ENCODE measurements around the gene EBF4. TPM values are rescaled to one million over a fixed set of nuclear protein-coding genes. Genes with fewer than 3 reads are reported as not detected.

EBF4 gene
- 0.99 and 2.9 TPM in 2 replicates for total RNA-seq

DNA sequence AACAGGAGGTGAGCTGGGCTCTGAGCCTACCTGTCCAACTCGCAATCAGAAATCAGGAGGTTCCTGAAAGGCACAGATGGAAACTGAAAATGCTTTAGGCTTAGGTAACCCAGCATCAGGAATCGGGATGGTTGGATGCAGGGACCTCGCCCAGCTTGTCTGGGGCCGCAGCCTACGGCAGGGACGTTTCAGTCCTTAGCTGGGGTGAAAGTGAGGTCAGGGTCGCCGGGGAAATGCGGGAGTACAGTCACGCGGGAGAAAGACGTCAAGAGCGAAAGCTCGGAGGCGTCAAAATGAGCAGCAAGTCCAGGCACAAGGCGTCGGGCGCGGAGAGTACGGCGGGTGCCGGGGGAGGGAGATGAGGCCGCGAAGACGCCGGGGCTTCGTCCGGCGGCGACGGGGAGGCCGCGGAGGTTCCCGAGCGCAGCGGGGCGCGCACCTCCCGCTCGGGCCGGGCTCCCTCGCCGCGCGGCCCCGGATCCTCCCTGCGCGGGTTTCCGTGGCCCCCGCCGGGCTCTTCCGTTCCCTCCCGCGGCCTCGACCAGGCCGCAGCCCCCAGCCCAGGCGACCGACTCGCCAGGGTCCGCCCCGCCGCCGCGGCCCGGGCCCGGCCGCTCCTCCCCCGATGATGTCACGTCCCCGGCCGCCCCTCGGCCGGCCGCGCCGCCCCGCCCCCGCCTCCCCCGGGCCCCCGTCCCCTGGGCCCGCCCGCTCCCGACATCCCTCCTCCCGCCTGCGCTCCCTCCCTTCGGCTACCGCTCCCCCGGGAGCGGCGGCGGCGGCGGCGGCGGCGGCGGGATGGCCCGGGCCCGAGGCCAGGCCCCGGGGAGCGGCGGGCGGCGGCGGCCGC lies at the start of gene EBF4:
Gene EBF4 (plus strand): TSS at position 745 of the 850 bp plus-strand sequence. CDS start 866 bp downstream, outside the sequence.

DNA sequence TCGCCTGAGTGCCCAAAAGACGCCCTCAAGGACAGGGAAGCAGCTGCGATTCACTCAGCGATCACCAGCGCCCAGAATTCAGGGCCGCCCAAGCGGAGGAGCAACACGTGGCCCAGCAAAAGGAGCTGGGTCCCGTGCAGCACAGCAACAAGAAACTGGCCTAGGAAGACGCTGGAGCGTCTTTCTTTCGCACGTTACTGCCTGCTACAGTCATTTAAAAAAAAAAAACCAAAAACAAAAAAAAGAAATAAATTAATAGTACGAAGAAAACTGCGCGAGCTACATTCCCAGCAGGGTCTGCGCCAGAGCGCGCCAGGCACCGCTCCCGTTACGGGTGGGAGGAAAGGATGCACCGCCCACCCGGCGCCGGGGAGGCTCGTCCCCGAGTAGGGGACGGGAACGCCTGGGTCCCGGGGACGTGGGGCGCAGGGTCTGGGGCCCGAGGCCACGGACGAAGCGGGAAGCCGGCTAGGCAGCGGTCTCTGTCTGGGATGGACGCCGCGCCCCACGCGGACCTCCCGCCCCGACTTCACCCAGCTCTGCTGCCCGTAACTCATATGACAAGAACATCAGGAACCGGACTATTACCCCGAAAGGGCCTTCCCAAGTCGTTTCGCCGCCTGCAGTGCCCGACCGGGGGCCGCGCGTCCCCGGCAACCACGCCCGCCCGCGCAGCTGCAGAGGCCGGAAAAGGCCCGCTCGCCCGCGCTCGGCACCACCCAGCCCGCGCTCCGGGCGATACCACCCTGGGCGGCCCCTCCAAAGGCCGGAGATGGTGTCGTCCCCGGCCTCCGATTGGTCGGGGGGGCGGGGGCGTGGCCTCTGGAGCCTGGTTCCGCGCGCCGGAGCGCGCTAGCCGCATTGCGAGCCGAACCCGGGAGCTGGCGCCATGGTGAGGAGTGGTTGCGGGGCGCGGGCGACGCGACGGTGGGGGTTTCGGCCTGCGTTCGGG lies 40.5 kb upstream of the EBF4 start, which contains the start of gene NOP56:
Gene NOP56 (plus strand): TSS at position 861 of the 952 bp plus-strand sequence. CDS start 29 bp downstream, at position 890.

GRCh38 chr20:2663887-2664719 lies 28.5 kb upstream of the EBF4 start, which contains the start of gene IDH3B:
Gene IDH3B (minus strand): TSS chr20:2664216. CDS start chr20:2664188, 28 bp downstream.

DNA sequence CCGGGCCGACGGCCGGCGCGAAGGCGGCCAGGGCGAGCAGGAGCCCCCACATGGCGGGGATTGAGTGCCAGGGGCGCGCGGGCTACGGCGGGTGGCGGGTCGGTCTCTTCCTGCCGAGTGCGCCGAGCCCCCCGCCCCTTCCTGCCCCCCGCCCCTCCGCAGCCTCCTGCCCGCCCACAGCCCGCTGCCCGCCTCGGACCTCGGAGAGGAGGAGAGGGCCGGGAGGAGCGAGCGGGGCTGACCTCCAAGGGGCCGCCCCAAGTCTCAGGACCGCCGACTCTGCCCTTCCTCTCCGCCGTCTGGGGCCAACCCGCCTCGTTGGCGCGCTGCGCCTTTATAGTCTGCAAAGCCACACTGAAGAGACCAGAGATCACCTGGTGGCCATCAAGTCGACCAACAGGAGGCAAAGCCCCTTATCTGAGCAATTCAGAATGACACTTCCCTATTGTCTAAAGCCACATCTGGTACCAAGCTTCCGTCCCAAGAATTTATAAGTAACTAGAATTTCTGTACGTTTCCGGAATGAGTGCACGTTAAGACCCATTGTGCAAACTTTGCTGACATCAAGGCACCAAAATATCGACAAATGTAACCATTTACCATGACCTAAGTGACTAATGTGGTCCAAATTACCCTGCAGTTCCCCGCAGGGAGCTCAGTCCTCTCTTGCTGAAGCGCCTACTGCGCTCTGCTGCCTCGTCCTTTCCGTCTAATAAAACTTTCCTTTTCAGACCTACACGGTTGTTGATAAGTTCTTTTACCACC lies 108.1 kb downstream of the EBF4 start, which contains the start of gene CPXM1:
Gene CPXM1 (minus strand): TSS at position 107 of the 765 bp plus-strand sequence. CDS start 55 bp downstream, at position 52.

Other genes with a start within 250 kb of the EBF4 start
- 176 and 225 TPM in 2 replicates for gene SNRPB, start 222.0 kb upstream of the EBF4 start, total RNA-seq
- 10.3 and 13.5 TPM in 2 replicates for gene ZNF343, start 183.9 kb upstream of the EBF4 start, total RNA-seq
- gene TMC2, start 156.2 kb upstream of the EBF4 start, total RNA-seq, result not detected in 2 replicates
- 243 TPM in 2 replicates for gene NOP56, start 40.1 kb upstream of the EBF4 start, total RNA-seq
- 108 and 134 TPM in 2 replicates for gene IDH3B, start 28.6 kb upstream of the EBF4 start, total RNA-seq
- 0.09 TPM in 1 of 2 replicates, not detected in the other for gene CPXM1, start 107.8 kb downstream of the EBF4 start, total RNA-seq
- gene C20orf141, start 122.2 kb downstream of the EBF4 start, total RNA-seq, result not detected in 2 replicates
- not detected in 2 replicates for gene TMEM239, start 123.6 kb downstream of the EBF4 start, total RNA-seq
- 9.4 and 19.0 TPM in 2 replicates for gene PCED1A, start 147.9 kb downstream of the EBF4 start, total RNA-seq
- 46.4 and 70.4 TPM in 2 replicates for gene VPS16, start 148.0 kb downstream of the EBF4 start, total RNA-seq
- gene PTPRA, start 180.7 kb downstream of the EBF4 start, total RNA-seq, result 20.6 and 28.1 TPM in 2 replicates